ENCODE measurements around the gene DRD1.

The DRD1 gene

GRCh38 chr5:175469916-175470315 is 25.9 kb upstream of the DRD1 start:
- DNase-seq (ENCODE audit: low read depth in 1 of 2, low spot score in 1 of 2): no peak
- Histone ChIP-seq H3K27ac (replicated peaks) (no peak overlapping the region), H3K27me3 (ENCODE audit: insufficient read depth, poor library complexity, severe bottlenecking) (peaks cover 11% of the 10 kb centered on the region), H3K4me3 (replicated peaks; ENCODE audit: insufficient read depth, low read length) (no peak overlapping the region)
- no peak for TF ChIP-seq POLR2AphosphoS5 (IDR thresholded peaks at IDR 0.05; ENCODE audit: low read depth)
- no peak for TF ChIP-seq SPI1 (IDR thresholded peaks at IDR 0.05; ENCODE audit: borderline replicate concordance, low read depth)
- TF ChIP-seq REST (IDR thresholded peaks at IDR 0.05; ENCODE audit: insufficient replicate concordance, low read depth): no peak
- no peak for TF ChIP-seq GABPA (IDR thresholded peaks at IDR 0.05; ENCODE audit: low read depth)
- TF ChIP-seq CTCF (IDR thresholded peaks at IDR 0.05; ENCODE audit: insufficient read depth, low read length): no peak

- Histone ChIP-seq H3K27ac (replicated peaks) (no peak overlapping the region), H3K4me3 (replicated peaks; ENCODE audit: insufficient read depth, low read length) (no peak overlapping the region), H3K27me3 (ENCODE audit: insufficient read depth, poor library complexity, severe bottlenecking) (peaks cover 11% of the 10 kb centered on the region)
- TF ChIP-seq SPI1 (IDR thresholded peaks at IDR 0.05; ENCODE audit: borderline replicate concordance, low read depth) (no peak), GABPA (IDR thresholded peaks at IDR 0.05; ENCODE audit: low read depth) (no peak), POLR2AphosphoS5 (IDR thresholded peaks at IDR 0.05; ENCODE audit: low read depth) (no peak), REST (IDR thresholded peaks at IDR 0.05; ENCODE audit: insufficient replicate concordance, low read depth) (no peak), CTCF (IDR thresholded peaks at IDR 0.05; ENCODE audit: insufficient read depth, low read length) (no peak)
- no peak for DNase-seq (ENCODE audit: low read depth in 1 of 2, low spot score in 1 of 2)
These were observed 24.9 kb upstream of the DRD1 start for GRCh38 chr5:175468892-175469291.

- DNase-seq (ENCODE audit: low read depth in 1 of 2, low spot score in 1 of 2): no peak
- no peak for TF ChIP-seq GABPA (IDR thresholded peaks at IDR 0.05; ENCODE audit: low read depth)
- TF ChIP-seq POLR2AphosphoS5 (IDR thresholded peaks at IDR 0.05; ENCODE audit: low read depth): no peak
- no peak for TF ChIP-seq SPI1 (IDR thresholded peaks at IDR 0.05; ENCODE audit: borderline replicate concordance, low read depth)
- Histone ChIP-seq H3K27ac (replicated peaks) (no peak overlapping the region), H3K4me3 (replicated peaks; ENCODE audit: insufficient read depth, low read length) (no peak overlapping the region), H3K27me3 (ENCODE audit: insufficient read depth, poor library complexity, severe bottlenecking) (peaks cover 11% of the 10 kb centered on the region)
These were observed 24.2 kb upstream of the DRD1 start for GRCh38 chr5:175467983-175468690.

- no peak for DNase-seq (ENCODE audit: low read depth in 1 of 2, low spot score in 1 of 2)
- H3K27ac ChIP-seq (replicated peaks): no peak overlapping the region
- TF ChIP-seq SPI1 (IDR thresholded peaks at IDR 0.05; ENCODE audit: borderline replicate concordance, low read depth): no peak
These were observed 22.8 kb upstream of the DRD1 start for GRCh38 chr5:175466700-175467318.

More at GRCh38 chr5:175466700-175467318, 22.8 kb upstream of the DRD1 start:
- Histone ChIP-seq H3K27me3 (ENCODE audit: insufficient read depth, poor library complexity, severe bottlenecking) (peaks cover 11% of the 10 kb centered on the region), H3K4me3 (replicated peaks; ENCODE audit: insufficient read depth, low read length) (no peak overlapping the region)

Measured in HL-60 (cell line).